CD4-positive, alpha-beta T cell (primary cell): ENCODE results near the gene FAM222B. TPM values are rescaled to one million over a fixed set of nuclear protein-coding genes. Genes with fewer than 3 reads are reported as not detected.

Experiments
- ATAC-seq: fragments of 200-7000 bp; cut with Tn5 transposase; one replicate; pipeline ENCODE4 v1.10.0; 2022; ENCODE audit warnings: mild to moderate bottlenecking; ENCODE audit not compliant: poor library complexity
- CTCF ChIA-PET: fragments of 350-600 bp; sonication (Branson Sonifier 250); formaldehyde crosslinking; loops from one replicate; lab custom pipeline; 2021; ENCODE audit warnings: antibody characterized with exemption, inconsistent platforms; lab: Charles Lee
- POLR2A ChIA-PET: fragments of 350-600 bp; sonication (Branson Sonifier 250); formaldehyde crosslinking; loops from one replicate; lab custom pipeline; 2021; ENCODE audit warnings: antibody characterized with exemption, inconsistent platforms; lab: Charles Lee
- DNase-seq, 14 experiments: peaks; one replicate each; pipeline ENCODE4 v3.0.0-alpha.2; 2013 to 2020; ENCODE audit warnings: mixed read lengths in 2 of 14
- H3K27ac ChIP-seq, 2 donors: one replicate each; pipeline versions ENCODE4 v1.5.1 to v1.7.0; 2013; ENCODE audit warnings: low read length in 2 of 2, low read depth in 1 of 2, mild to moderate bottlenecking in 1 of 2
- H3K27me3 ChIP-seq, 2 experiments: 1 replicate in 1 of 2; 2 replicates in 1 of 2; pipeline versions ENCODE4 v1.6.1 to v1.7.0; 2013; ENCODE audit warnings: low read length in 2 of 2, control low read depth in 1 of 2, mild to moderate bottlenecking in 1 of 2, moderate library complexity in 1 of 2; ENCODE audit not compliant: insufficient read depth in 2 of 2, control insufficient read depth in 1 of 2
- H3K36me3 ChIP-seq: one replicate; pipeline ENCODE4 v1.6.1; 2013; ENCODE audit warnings: low read length, control low read depth; ENCODE audit not compliant: insufficient read depth
- H3K4me1 ChIP-seq: one replicate; pipeline ENCODE4 v1.6.1; 2013; ENCODE audit warnings: low read length, control low read depth; ENCODE audit not compliant: insufficient read depth
- H3K4me3 ChIP-seq: one replicate; pipeline ENCODE4 v1.5.1; 2013; ENCODE audit warnings: mild to moderate bottlenecking, low read length, moderate library complexity
- H3K9me3 ChIP-seq, 2 experiments: 1 replicate in 1 of 2; 2 replicates in 1 of 2; pipeline versions ENCODE4 v1.6.1 to v1.7.0; 2013; ENCODE audit warnings: low read length in 2 of 2, mild to moderate bottlenecking in 2 of 2, control low read depth in 1 of 2, moderate library complexity in 1 of 2; ENCODE audit not compliant: control insufficient read depth in 1 of 2, insufficient read depth in 1 of 2
- H3K27ac Mint-ChIP-seq: one replicate; pipeline ENCODE4 v1.8.0; 2020; ENCODE audit warnings: mixed read lengths
- H3K27me3 Mint-ChIP-seq: one replicate; pipeline ENCODE4 v1.8.0; 2021; ENCODE audit warnings: mixed read lengths
- H3K36me3 Mint-ChIP-seq: one replicate; pipeline ENCODE4 v1.8.0; 2021; ENCODE audit warnings: low read depth, mixed read lengths
- H3K4me1 Mint-ChIP-seq: one replicate; pipeline ENCODE4 v1.8.0; 2021; ENCODE audit warnings: low read depth, mixed read lengths
- H3K4me3 Mint-ChIP-seq: one replicate; pipeline ENCODE4 v1.8.0; 2020; ENCODE audit warnings: mild to moderate bottlenecking, mixed read lengths
- H3K9me3 Mint-ChIP-seq: one replicate; pipeline ENCODE4 v1.8.0; 2020; ENCODE audit warnings: mixed read lengths
- intact Hi-C, 2 experiments: fragments of 100-400 bp; cut with DNase I in 1 of 2; cut with micrococcal nuclease in 1 of 2; formaldehyde crosslinking; loops; one replicate each; pipeline versions ENCODE4 v1.15.1 to v1.9.0; 2023 to 2025; cut with DNase I, micrococcal nuclease
- total RNA-seq, 174 experiments: library from RNA in 2 of 174; stranded (reverse) in 2 of 174; gene quantifications; one replicate each; pipeline ENCODE4 v1.2.3 and lab custom pipeline; 2021 to 2026
- TF ChIP-seq, protein P1 (sequence below): fragments of 200-600 bp; IDR thresholded peaks from one replicate; pipeline ENCODE4 v1.8.0; 2022; ENCODE audit warnings: antibody characterized with exemption, mild to moderate bottlenecking

FAM222B gene
- total RNA-seq, 2 experiments from 2014 or later = 17.3 to 17.5 TPM

GRCh38 chr17:28834420-28834819, 8.2 kb downstream of the FAM222B start:
- H3K4me1 Mint-ChIP-seq = peaks cover 14% of the 10 kb centered on the region
- Histone ChIP-seq H3K4me3 (no peak overlapping the region), H3K27me3 (no peaks in the 10 kb centered on the region), H3K4me1 (no peaks in the 10 kb centered on the region), H3K36me3 (peaks cover 20% of the 10 kb centered on the region), H3K9me3 (no peaks in the 10 kb centered on the region), H3K27ac (no peak overlapping the region)
- peaks cover 26% of the 10 kb centered on the region for H3K36me3 Mint-ChIP-seq
- H3K9me3 Mint-ChIP-seq = no peaks in the 10 kb centered on the region
- ATAC-seq (no peak), DNase-seq (no peak)
- CTCF ChIA-PET = interaction anchor here (1.3 kb wide), 1 partner anchor 71 kb away, joined by 4 read pairs; no protein-coding TSS in a partner anchor
- POLR2A ChIA-PET = no interaction called here
- no peak overlapping the region for H3K4me3 Mint-ChIP-seq
- H3K27me3 Mint-ChIP-seq = no peaks in the 10 kb centered on the region
- TF ChIP-seq, protein P1, sequence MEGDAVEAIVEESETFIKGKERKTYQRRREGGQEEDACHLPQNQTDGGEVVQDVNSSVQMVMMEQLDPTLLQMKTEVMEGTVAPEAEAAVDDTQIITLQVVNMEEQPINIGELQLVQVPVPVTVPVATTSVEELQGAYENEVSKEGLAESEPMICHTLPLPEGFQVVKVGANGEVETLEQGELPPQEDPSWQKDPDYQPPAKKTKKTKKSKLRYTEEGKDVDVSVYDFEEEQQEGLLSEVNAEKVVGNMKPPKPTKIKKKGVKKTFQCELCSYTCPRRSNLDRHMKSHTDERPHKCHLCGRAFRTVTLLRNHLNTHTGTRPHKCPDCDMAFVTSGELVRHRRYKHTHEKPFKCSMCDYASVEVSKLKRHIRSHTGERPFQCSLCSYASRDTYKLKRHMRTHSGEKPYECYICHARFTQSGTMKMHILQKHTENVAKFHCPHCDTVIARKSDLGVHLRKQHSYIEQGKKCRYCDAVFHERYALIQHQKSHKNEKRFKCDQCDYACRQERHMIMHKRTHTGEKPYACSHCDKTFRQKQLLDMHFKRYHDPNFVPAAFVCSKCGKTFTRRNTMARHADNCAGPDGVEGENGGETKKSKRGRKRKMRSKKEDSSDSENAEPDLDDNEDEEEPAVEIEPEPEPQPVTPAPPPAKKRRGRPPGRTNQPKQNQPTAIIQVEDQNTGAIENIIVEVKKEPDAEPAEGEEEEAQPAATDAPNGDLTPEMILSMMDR = no peak
- intact Hi-C loops = no loop called here
- H3K27ac Mint-ChIP-seq = no peak overlapping the region

DNA sequence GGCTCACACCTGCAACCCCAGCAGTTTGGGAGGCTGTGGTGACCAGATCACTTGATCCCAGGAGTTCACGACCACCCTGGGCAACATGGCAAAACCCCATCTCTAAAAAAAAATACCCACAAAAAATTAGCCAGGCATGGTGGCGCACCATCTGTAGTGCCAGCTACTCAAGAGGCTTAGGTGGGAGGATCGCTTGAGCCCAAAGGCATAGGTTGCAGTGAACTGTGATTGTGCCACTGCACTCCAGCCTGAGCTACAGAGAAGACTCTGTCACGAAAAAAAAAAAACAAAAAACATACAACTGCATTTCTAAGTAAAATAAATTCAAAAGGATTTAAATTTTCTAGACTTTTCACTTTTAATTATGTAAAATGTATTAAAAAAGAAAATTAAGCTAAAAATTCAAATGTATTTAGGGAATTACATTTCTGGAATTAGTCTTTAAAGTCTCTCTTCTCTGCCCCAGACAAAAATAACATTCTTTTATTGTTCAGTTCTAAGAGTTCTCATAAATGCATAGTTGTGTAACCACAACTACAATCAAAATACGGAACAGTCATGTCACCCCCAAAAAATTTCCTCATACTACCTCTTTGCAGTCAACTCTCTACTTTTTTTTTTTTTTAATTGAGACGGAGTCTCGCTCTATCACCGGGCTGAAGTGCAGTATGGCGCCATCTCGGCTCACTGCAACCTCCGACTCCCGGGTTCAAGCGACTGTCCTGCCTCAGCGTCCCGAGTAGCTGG, 14.1 kb downstream of the FAM222B start:
- TF ChIP-seq, protein P1 = no peak
- DNase-seq = no peak
- Histone ChIP-seq H3K4me1 (no peaks in the 10 kb centered on the region), H3K27ac (no peak overlapping the region), H3K36me3 (peaks cover 12% of the 10 kb centered on the region), H3K9me3 (no peaks in the 10 kb centered on the region), H3K4me3 (no peak overlapping the region), H3K27me3 (no peaks in the 10 kb centered on the region)
- intact Hi-C loops = no loop called here
- peaks cover 13% of the 10 kb centered on the region for H3K4me1 Mint-ChIP-seq
- no peaks in the 10 kb centered on the region for H3K9me3 Mint-ChIP-seq
- POLR2A ChIA-PET = interaction anchor here (1.0 kb wide), 1 partner anchor 14 kb away, joined by 3 read pairs; the partner anchor contains the start of gene FAM222B
- CTCF ChIA-PET = no interaction called here
- peaks cover 42% of the 10 kb centered on the region for H3K36me3 Mint-ChIP-seq
- H3K27ac Mint-ChIP-seq = no peak overlapping the region
- no peak for ATAC-seq
- no peaks in the 10 kb centered on the region for H3K27me3 Mint-ChIP-seq
- no peak overlapping the region for H3K4me3 Mint-ChIP-seq

GRCh38 chr17:28827672-28828071, 14.9 kb downstream of the FAM222B start:
- H3K27ac Mint-ChIP-seq = no peak overlapping the region
- H3K9me3 Mint-ChIP-seq = no peaks in the 10 kb centered on the region
- Histone ChIP-seq H3K4me1 (no peaks in the 10 kb centered on the region), H3K9me3 (no peaks in the 10 kb centered on the region), H3K27me3 (no peaks in the 10 kb centered on the region), H3K4me3 (no peak overlapping the region), H3K27ac (no peak overlapping the region), H3K36me3 (peaks cover 12% of the 10 kb centered on the region)
- peaks cover 18% of the 10 kb centered on the region for H3K4me1 Mint-ChIP-seq
- intact Hi-C loops = no loop called here
- H3K4me3 Mint-ChIP-seq = no peak overlapping the region
- H3K27me3 Mint-ChIP-seq = no peaks in the 10 kb centered on the region
- ChIA-PET POLR2A (no interaction called here), CTCF (interaction anchor here (1.5 to 1.9 kb wide), 2 partner anchors 64 to 101 kb away, joined by 5 read pairs; no protein-coding TSS in a partner anchor)
- H3K36me3 Mint-ChIP-seq = peaks cover 42% of the 10 kb centered on the region
- TF ChIP-seq, protein P1 = no peak
- ATAC-seq (no peak), DNase-seq (no peak)
